ENCODE measurements around the gene ELOVL6.
"Not testable (repeated sequence)": the region's sequence is repeated elsewhere in the genome, so short reads cannot be mapped to it uniquely, and the experiment has no call there.

Gene ELOVL6

DNA sequence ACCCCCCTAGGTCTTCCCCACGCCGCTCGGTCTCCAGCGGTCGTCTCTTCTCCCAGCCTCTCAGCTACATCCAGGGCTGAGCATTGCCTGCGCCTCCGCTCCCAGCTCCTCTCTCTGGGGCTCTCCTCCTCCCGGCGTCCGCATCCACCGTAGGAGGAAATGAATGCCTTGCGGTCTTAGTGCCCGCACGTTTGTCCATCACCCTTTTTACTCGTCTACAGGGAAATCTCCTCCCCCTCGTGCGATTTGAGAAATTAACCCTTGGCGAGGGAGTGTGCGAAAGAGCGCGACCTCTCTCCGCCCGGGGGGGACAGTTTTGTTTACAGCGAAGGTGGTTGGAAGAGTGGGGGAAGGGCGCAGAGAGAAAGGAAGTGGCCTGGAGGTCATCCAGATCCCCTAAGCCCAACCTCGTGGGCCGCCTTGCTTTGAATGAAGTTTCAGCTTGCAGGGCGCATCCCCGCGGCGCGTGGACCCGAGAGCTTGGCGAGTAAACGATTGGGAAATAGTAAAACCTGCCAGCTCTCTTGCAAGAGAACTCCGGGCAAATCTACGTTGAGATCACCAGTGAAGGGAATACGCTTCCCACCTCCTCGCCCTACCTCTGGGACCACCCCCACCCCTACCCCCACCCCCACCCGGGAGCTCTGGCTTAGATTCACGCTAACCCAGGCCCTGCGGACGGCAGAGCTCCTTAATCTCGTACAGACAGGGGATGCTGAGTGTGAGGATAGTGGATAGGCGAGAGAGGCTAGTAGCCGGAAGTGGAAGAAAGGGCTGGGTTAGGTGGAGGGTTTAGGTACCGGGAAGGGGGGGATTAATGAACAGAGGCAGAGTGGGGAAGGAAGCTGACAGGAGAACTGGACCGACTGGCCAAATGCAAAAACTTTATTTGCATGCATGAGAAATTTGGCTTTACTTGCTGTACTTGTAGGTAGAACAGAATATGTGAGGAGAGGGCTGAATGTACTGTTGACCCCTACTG, at the start of gene ELOVL6:
Gene ELOVL6 (minus strand): TSS at position 181 of the 982 bp plus-strand sequence. CDS start 280 bp downstream, outside the sequence.
- DNase-seq: peak; percentile 72

- DNase-seq: no peak
Measured at GRCh38 chr4:110248100-110248499, 49.7 kb upstream of the ELOVL6 start.

DNA sequence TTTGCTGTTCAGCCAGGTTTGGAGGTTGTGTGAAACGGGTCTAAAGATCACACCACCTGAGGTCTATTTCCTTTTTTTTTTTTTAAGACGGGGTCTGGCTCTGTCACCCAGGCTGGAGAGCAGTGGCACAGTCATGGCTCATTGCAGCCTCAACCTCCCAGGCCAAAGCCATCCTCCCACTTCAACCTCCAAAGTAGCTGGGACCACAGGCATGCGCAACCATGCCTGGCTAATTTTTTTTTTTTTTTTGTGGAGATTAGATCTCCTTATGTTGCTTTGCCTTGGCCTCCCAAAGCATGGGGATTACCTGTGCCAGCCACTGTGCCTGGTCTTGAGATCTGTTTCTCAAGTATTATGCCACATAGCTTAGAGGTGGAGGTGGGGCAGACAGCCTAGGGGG, 49.2 kb upstream of the ELOVL6 start:
- no peak for DNase-seq

- no peak for DNase-seq
Measured at GRCh38 chr4:110245577-110245976, 47.2 kb upstream of the ELOVL6 start.

GRCh38 chr4:110236324-110236723, 37.9 kb upstream of the ELOVL6 start:
- DNase-seq: no peak

GRCh38 chr4:110233581-110233980, 35.2 kb upstream of the ELOVL6 start:
- DNase-seq: not testable (repeated sequence)

DNA sequence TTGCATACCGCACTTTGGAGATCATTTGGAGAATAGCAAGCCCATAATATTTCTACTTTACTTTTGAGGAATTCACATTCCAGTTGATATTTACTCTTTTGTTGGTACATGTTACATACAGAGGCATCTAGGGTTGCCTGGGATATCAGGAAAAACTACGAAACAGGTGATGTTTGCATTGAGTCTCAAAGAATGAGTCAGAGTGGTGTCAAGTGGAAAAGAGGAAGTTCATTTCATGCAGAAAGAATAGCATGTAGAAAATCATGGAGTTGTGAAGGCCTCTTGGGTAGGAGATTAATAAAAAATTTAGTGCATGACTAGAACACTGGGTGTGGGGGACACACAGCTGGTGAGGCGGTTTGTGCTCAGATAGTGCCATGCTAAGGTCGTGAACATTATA, 33.5 kb upstream of the ELOVL6 start:
- DNase-seq: no peak

DNA sequence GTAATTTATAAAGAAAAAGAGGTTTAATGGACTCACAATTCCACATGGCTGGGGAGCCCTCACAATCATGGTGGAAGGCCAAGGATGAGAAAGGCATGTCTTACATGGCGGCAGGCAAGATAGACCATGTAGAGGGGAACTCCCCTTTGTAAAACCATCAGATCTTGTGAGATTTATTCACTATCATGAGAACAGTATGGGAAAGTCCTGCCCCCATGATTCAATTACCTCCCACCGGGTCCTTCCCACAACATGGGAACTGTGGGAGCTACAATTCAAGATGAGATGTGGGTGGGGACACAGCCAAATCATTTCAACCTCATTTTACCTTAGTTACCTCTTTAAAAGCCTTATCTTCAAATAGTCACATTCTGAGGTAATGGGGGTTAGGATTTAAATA, 30.9 kb upstream of the ELOVL6 start:
- no peak for DNase-seq

DNA sequence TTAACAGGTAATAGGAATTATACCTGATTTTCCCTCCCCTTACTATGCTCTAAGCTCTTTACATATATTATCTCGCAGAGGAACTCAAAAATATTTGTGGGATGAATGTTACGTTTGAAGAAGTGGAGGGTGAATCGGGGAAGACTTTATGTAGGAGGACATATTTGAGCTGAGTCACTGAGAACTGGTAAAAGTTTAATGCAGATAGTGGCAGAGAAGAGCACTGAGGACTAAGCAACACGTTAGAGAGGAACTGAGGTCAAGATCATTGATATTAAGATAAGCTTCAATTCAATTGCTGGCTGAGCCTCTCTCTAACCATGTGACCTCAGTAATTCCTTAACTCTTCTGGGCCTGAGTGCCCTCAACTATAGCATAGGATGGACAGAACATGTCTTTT, 26.4 kb upstream of the ELOVL6 start:
- no peak for DNase-seq

- DNase-seq: no peak
Measured at GRCh38 chr4:110224142-110224541, 25.7 kb upstream of the ELOVL6 start.

DNA sequence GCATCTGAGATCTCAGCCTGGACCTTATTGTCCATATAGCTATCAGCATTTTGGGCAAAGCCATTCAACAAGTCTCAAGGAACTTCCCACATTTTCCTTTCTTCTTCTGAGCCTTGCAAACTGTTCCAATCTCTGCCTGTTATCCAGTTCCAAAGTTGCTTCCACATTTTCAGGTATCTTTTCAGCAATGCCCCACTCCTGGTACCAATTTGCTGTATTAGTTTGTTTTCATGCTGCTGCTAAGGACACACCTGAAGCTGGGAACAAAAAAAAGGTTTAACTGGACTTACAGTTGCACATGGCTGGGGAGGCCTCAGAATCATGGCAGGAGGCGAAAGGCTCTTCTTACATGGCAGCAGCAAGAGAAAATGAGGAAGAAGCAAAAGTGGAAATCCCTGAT, 20.5 kb upstream of the ELOVL6 start:
- not testable (repeated sequence) for DNase-seq

- not testable (repeated sequence) for DNase-seq
Measured at GRCh38 chr4:110217181-110217580, 18.8 kb upstream of the ELOVL6 start.

GRCh38 chr4:110216129-110216528, 17.7 kb upstream of the ELOVL6 start:
- no peak for DNase-seq

DNA sequence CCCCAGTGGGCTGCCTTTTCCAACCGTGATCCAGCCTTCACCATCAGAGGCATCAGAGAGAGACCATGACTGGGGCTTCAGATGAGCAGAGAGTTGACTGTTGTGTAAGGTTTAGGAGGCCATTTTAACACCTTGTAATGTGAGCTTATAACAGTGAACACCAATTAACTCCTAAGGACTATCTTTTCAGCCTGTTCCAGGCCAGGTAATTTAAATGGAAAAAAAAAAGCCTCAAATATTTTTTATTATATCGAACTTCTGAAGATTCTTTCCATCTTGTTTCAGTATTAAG, 13.3 kb upstream of the ELOVL6 start:
- DNase-seq: no peak

DNA sequence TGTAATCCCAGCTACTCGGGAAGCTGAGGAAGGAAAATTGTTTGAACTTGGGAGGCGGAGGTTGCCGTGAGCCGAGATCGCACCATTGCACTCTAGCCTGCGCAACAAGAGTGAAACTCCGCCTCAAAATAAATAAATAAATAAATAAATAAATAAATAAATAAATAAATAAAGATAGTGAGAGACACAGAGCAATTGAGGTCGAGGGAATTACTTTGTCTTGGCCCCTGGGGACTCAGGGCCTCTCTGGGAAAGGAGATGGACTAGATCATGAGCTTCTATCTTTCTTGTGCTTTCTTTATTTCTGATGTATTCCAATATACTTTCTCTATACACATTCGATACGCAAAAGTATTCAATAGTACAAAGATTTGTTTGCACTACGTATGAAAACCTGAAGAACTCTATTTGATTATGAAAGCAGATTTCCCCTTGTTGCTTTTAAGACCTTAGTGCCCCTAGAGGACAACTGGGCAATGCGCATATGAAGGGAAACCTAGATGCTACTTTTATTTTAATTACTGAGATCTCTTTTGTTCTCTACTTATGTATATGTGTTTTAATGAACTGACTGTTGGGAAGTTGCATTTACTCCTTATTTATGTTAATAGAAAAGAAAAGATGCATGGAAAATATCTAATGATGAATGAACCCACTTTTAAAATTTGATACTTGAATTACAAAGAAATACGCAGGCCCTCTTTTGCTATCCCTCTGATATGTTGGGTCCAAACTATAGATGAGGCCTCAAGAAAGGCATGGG, 12.8 kb upstream of the ELOVL6 start:
- DNase-seq: peak; percentile 14

GRCh38 chr4:110208419-110208818, 10.0 kb upstream of the ELOVL6 start:
- DNase-seq: no peak

GRCh38 chr4:110207233-110207632, 8.8 kb upstream of the ELOVL6 start:
- no peak for DNase-seq

DNA sequence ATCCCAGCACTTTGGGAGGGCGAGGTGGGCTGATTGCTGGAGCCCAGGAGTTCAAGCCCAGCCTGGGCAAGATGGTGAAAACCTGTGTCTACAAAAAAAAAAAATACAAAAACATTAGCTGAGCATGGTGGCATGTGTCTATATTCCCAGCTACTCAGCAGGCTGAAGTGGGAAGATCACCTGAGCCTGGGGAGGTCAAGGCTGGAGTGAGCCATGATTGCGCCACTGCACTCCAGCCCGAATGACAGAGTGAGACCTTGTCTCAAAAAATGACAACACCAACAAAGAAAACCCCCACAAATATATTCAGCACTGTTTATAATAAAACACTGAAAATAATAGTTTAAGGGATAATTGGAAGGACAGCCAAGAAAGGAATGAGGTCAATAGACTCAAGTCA, 3.6 kb upstream of the ELOVL6 start:
- no peak for DNase-seq

GRCh38 chr4:110201502-110201901, 3.1 kb upstream of the ELOVL6 start:
- DNase-seq: no peak

DNA sequence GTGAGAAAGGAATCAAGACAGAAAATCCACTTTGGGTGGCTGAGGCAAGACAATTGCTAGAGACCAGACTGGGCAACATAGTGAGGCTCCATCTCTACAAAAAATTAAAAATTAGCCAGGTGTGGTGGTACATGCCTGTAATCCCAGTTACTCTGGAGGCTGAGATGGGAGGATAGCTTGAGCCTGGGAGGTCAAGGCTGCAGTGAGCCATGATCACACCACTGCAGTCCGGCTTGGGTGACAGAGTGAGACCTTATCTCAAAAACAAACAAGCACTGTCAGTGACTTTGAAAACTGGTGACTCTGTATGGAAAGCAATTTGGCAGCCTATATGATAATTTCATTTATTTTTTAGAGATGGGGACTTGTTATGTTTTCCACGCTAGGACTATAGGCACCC, 2.3 kb upstream of the ELOVL6 start:
- DNase-seq: no peak

DNA sequence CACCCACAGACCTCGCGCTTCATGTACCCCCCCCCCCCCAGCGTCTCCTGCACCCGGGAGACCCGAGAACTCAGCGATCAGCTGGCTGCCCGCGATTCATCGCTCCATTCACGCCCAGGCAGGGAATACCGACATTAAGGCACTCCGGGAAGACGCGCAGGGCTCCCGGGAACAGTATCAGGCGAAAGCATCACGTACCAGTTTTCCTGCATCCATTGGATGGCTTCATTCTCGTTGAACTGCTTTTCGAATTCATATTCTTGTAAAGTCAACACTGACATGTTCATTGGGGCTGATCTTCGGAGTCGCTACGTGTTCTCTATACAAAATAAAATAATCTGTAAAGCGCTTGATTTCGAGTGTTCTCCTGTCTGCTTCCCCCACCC, 373 bp downstream of the ELOVL6 start:
- DNase-seq: no peak

DNA sequence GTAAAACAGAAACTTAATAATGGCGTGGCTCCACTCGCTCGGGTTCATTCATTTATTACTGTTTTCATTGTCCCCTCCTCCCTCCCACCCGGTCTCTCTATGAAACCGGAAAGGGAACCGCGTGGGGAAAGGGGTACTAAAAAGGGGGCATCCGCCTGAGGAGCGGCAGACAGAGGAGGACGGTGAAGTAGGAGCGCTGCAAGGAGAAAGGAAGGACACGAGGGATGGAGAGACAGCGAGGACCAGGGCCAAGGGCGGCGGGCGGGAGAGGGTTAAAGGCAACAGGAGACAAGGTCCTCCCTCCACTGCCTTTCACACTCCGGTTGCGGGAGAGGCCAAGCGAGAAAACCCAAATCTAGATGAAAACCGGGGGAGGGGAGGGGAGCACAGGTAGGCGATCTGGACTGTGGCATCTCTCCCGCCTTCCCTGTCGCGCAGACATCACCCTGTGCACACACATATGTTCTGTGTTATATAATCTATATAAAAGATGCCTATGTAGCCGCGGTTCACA, 829 bp downstream of the ELOVL6 start:
- peak; percentile 39 for DNase-seq

GRCh38 chr4:110196871-110197528, 1.4 kb downstream of the ELOVL6 start:
- DNase-seq: no peak

All from GF-D8 (cell line).